Stimulated activated CD4-positive, alpha-beta T cell treated with anti-CD3 and anti-CD28 coated beads, Interleukin-1b, Interleukin-23, amount 100 ng/mL, for 1 hour (primary cell): ENCODE results near the gene PPP1R1C.
"Not testable (repeated sequence)": the region's sequence is repeated elsewhere in the genome, so short reads cannot be mapped to it uniquely, and the experiment has no call there.

ENCODE experiments used
- DNase-seq, 2 donors: peaks; one replicate each; pipeline ENCODE4 v3.0.0-alpha.2; 2020; ENCODE audit warnings: low read depth in 2 of 2

Gene PPP1R1C

DNA sequence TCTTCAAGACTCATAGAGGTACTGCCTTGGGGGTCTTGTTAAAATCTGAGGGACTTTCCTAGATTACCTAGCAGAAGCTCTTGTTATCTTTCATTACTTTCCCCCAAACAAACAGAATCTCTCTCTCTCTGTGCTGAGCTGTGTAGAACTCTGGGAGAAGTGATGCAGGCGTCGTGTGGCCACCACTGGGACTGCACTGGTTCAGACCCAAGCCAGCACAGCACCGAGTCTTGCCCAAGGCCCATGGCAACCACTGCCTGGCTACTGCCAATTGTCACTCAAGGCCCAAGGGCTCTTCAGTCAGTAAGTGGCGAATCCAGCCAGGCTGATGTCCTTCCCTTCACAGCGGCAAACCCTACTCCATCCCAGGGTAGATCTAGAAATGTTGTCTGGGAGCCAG is 28.6 kb downstream of the PPP1R1C start:
- no peak for DNase-seq

DNA sequence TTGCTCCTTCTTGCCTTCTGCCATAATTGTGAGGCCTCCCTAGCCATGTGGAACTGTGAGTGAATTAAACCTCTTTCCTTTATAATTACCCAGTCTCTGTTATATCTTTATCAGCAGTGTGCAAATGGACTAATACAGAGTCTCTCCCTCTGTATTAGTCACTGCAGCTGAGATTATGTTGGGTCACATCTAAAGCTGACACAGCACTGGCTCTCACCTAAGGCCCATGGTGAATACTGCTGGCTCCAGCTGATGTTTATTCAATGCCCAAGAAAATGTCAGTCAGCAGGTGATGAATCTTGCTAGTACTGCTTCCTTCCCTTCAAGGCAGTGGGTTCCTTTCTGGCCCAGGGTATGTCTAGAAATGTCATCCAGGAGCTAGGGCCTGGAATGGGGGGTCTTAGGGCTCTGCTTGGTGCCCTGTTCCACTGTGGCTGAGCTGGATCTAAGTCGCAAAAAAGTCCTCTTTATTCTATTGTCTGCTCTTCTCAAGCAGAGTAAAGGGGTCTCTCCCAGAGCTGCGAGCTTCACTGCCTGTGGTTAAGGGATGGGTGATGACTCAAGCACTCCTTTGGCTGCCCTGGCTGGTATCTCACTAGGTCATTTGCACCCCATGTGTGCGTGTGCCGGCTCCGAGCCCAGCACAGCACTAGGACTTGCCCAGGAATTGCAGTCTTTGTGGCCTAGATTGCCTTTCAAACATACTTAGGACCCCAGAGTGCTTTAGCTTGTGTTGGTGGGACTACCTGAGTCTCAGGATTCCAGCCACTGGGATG is 29.9 kb downstream of the PPP1R1C start:
- DNase-seq = no peak

GRCh38 chr2:182018218-182018617 is 32.6 kb downstream of the PPP1R1C start:
- no peak for DNase-seq

DNA sequence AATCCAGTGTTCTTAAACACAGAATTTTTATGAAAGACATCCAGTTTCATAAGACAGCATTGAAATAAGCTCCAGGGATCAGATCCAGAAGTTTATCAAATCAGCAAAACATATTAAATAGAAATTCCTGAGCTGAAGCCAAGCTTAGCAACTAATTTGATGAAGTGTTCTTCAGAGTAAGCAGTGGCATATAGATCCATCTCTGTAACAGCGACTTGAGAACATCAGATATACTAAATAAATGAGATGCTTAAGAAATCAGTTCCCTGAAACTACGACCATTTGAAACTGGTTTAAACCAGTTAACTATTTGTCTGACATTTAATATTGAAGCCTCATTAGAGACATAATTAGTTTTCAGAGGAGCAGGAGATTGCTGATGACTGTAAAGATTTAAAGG is 34.1 kb downstream of the PPP1R1C start:
- no peak for DNase-seq

- no peak for DNase-seq
These were observed 34.8 kb downstream of the PPP1R1C start for GRCh38 chr2:182020286-182021070.

GRCh38 chr2:182023235-182023634 is 37.6 kb downstream of the PPP1R1C start:
- DNase-seq = no peak

DNA sequence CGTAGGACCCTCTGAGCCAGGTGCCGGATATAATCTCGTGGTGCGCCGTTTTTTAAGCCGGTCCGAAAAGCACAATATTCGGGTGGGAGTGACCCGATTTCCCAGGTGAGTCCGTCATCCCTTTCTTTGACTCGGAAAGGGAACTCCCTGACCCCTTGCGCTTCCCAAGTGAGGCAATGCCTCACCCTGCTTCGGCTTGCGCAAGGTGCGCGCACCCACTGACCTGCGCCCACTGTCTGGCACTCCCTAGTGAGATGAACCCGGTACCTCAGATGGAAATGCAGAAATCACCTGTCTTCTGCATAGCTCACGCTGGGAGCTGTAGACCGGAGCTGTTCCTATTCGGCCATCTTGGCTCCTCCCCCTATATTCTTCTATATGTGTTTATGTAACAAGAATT is 45.2 kb downstream of the PPP1R1C start:
- not testable (repeated sequence) for DNase-seq

GRCh38 chr2:182031956-182032355 is 46.3 kb downstream of the PPP1R1C start:
- no peak for DNase-seq

- DNase-seq = no peak
These were observed 47.8 kb downstream of the PPP1R1C start for GRCh38 chr2:182033449-182033848.

GRCh38 chr2:182038576-182038975 is 52.9 kb downstream of the PPP1R1C start:
- no peak for DNase-seq

GRCh38 chr2:182043021-182043420 is 57.4 kb downstream of the PPP1R1C start:
- no peak for DNase-seq

GRCh38 chr2:182043861-182044260 is 58.2 kb downstream of the PPP1R1C start:
- DNase-seq = no peak

- DNase-seq = no peak
These were observed 61.9 kb downstream of the PPP1R1C start for GRCh38 chr2:182047544-182047943.

DNA sequence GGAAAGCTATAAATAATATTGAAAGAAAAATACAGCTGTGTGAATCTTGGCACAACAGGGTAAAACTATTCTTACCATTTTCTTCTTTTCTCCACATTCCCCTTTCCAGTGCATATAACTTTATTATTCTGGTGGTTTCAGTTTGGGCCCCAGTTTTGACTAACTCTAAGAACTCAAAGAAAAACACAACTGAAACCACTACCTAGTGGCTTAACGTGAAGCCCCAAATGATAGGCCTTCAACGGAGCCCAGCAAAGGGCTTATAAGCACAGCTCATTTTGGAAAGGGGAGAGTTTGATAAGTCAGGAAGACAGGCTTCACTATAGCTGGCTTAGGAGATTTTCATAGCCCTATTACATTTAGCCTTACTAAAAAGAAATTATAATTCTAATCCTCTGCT is 62.4 kb downstream of the PPP1R1C start:
- DNase-seq = no peak

DNA sequence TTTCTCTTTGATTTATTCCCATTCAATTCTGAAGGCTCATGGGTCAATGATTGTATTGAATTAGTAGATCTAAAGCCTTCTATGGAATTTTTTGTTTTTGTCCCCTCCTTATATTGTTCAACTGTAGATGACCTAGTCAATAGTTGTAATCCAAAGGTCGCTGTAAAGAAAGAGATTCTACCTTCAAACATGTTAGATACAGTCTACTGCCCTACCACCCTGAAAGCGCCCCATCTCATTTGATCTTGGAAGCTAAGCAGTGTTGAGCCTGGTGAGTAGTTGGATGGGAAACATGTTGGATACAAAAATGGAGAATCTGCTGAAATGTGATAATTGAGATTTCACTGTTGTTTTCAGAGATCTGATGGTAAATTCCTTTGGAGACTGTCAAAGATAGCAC is 63.0 kb downstream of the PPP1R1C start:
- DNase-seq = no peak

DNA sequence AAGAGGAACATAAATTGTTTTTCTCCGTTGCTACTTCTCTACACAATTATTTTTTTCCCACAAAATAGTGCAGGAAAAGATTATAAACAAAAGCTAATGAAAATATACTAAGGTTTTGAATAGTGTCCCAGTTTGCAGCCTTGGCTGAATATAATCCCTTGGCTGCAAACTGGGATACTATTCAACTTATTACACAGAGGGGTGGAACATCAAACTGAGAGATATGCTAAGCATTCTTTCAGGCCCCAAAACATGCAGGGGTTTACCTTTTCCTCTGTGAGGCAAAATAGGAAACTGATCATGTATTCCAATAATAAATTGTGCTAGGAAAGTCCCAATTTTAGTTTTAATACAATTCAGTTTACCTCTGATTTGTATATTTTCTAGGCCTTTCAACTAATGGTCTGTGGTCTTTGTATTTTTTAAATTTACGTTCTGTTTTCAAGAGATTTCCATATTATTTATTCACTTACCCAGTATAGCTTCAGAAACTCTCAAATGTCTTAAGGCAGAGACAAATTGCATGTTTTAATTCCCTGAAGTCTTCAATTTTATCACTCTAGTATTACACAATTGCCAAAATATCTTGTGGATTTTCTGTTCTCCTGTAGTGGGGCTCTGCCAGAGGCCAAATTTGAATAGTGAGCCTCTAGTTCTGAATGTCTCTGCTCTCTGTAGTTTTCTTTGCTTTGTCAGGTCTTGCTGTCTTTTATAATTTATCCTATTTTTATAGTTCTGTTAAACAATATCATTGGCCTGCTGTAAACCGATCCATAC is 63.9 kb downstream of the PPP1R1C start:
- DNase-seq = no peak

DNA sequence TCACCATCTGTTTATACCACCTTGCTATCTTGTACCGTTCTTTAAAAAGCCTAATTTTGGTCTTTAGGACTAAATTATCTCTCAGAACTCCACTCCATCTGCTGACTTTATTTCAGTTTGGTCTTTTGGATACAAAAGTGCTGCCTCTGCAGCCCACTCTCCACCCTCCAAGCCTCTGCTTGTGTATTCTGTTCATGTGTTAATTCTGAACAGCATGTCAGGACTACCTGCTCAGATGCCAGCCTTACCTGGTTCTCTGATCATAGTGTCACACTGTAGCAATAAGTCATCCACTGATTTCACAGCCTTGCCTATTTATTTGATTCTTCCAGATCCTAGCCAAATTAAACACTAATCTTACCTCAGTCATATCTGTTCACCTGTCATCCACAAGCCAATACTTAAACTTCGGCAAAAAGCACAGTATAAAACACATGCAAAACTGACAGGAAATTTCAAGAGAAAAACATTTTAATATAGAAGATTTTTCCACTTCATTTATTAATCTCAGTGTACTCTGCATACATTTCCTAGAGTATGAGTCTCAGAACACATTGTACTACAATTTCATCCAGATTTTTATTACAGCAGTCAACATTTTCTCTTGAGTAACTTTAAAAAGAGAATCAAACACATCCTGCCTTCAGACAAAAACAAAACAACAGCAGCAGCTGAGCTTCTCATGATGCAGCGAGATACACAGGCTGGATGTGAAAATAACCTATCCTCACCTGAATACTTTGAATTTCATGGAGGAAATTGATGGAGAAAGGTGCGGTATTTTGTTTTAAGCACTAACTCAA is 64.9 kb downstream of the PPP1R1C start:
- no peak for DNase-seq

GRCh38 chr2:182055993-182056392 is 70.3 kb downstream of the PPP1R1C start:
- DNase-seq = no peak

DNA sequence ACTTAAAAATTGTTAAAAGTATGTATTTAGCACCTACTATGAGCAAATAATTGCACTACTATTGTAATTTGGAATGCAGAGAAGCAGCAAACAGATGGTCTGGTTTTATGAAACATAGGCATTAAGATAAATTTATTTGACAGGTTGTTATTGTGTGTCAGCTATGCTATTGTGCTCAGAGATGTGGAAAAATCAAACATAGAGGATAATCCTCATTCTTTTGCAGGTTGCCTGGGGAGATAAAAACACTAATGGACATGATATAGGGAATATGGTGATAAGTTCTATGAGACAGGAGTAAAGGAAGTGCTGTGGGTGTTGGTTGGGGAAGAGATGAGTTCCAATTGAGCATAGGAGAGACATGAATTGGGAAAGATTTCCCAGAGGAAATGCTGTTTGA is 71.3 kb downstream of the PPP1R1C start:
- no peak for DNase-seq

DNA sequence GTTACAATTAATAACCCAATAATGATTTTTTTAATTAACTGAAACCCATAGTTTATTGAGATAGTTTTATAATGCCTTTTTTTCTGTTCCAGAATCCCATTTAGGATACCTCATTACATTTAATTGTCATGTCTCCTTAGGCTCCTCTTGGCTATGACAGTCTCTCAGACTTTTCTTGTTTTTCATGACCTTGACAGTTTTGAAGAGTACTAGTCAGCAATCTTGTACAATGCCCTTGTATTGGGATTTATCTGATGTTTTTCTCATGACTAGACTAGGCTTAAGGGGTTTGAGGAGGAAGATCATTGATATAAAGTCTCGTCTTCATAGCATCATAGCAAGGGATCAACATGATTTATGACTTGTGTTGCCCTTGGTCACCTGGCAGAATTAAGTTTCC is 72.4 kb downstream of the PPP1R1C start:
- DNase-seq = no peak

DNA sequence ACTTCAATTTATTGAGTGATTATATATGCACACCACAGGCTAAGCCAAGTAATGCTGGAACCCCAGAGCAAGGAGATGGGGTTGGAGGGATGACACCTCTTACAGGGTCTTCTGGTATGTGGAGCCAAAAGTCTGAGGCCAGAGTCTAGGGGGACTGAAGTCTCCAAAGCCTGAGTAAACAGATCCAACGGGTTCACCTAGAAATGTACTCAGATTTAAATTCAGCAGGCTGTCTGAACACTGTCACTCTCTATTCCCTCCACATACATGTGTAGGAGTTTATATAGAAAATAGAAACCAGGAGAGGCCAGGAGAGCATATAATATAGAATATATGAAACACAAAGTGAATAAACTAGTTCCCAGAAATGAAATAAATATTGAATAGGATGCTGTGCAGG is 76.1 kb downstream of the PPP1R1C start:
- DNase-seq = no peak
